Measurements from ENCODE around the gene DMRT1. TPM values are rescaled to one million over a fixed set of nuclear protein-coding genes. Genes with fewer than 3 reads are reported as not detected.
A peak's percentile ranks its signal among the peaks of the same experiment; 100 is the strongest.

The DMRT1 gene
- total and polyA plus RNA-seq, 2 donors from 2014 or later = not detected

GRCh38 chr9:982394-983230, 141.1 kb downstream of the DMRT1 start:
- Histone ChIP-seq H3K9me3 (ENCODE audit: control insufficient read depth in 2 of 3, insufficient read depth in 1 of 3, low read length in 3 of 3) (no peaks in the 10 kb centered on the region), H3K36me3 (ENCODE audit: control insufficient read depth in 2 of 3, insufficient read depth in 3 of 3, low read length in 3 of 3) (no peaks in the 10 kb centered on the region), H3K9ac (ENCODE audit: low read length in 3 of 3) (no peak overlapping the region), H3K27ac (ENCODE audit: low read depth in 2 of 2, low read length in 2 of 2) (no peak overlapping the region), H3K4me3 (ENCODE audit: low read length in 3 of 3) (no peak overlapping the region), H3K4me1 (ENCODE audit: control insufficient read depth in 2 of 3, insufficient read depth in 2 of 3, low read depth in 1 of 3, low read length in 3 of 3) (no peaks in the 10 kb centered on the region), H3K27me3 (ENCODE audit: control insufficient read depth, insufficient read depth, low read length) (peaks cover 50% of the 10 kb centered on the region)
- DNase-seq (peak in 1 of 5 donors; percentile 47), FAIRE-seq (no peak)
- TF ChIP-seq, protein P1, sequence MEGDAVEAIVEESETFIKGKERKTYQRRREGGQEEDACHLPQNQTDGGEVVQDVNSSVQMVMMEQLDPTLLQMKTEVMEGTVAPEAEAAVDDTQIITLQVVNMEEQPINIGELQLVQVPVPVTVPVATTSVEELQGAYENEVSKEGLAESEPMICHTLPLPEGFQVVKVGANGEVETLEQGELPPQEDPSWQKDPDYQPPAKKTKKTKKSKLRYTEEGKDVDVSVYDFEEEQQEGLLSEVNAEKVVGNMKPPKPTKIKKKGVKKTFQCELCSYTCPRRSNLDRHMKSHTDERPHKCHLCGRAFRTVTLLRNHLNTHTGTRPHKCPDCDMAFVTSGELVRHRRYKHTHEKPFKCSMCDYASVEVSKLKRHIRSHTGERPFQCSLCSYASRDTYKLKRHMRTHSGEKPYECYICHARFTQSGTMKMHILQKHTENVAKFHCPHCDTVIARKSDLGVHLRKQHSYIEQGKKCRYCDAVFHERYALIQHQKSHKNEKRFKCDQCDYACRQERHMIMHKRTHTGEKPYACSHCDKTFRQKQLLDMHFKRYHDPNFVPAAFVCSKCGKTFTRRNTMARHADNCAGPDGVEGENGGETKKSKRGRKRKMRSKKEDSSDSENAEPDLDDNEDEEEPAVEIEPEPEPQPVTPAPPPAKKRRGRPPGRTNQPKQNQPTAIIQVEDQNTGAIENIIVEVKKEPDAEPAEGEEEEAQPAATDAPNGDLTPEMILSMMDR (IDR thresholded peaks at IDR 0.05; ENCODE audit: borderline replicate concordance, extremely low read depth, insufficient read depth) = no peak
- intact Hi-C loops (cut with DNase I) = no loop called here

GRCh38 chr9:994005-994404, 152.5 kb downstream of the DMRT1 start:
- Histone ChIP-seq H3K9me3 (ENCODE audit: control insufficient read depth in 2 of 3, insufficient read depth in 1 of 3, low read length in 3 of 3) (no peaks in the 10 kb centered on the region), H3K4me1 (ENCODE audit: control insufficient read depth in 2 of 3, insufficient read depth in 2 of 3, low read depth in 1 of 3, low read length in 3 of 3) (no peaks in the 10 kb centered on the region), H3K27ac (ENCODE audit: low read depth in 2 of 2, low read length in 2 of 2) (no peak overlapping the region), H3K4me3 (ENCODE audit: low read length in 3 of 3) (no peak overlapping the region), H3K36me3 (ENCODE audit: control insufficient read depth in 2 of 3, insufficient read depth in 3 of 3, low read length in 3 of 3) (no peaks in the 10 kb centered on the region), H3K9ac (ENCODE audit: low read length in 3 of 3) (no peak overlapping the region), H3K27me3 (ENCODE audit: control insufficient read depth, insufficient read depth, low read length) (no peaks in the 10 kb centered on the region)
- DNase-seq (no peak), FAIRE-seq (no peak)
- TF ChIP-seq, protein P1 (IDR thresholded peaks at IDR 0.05; ENCODE audit: borderline replicate concordance, extremely low read depth, insufficient read depth) = no peak
- intact Hi-C loops (cut with DNase I) = no loop called here

DNA sequence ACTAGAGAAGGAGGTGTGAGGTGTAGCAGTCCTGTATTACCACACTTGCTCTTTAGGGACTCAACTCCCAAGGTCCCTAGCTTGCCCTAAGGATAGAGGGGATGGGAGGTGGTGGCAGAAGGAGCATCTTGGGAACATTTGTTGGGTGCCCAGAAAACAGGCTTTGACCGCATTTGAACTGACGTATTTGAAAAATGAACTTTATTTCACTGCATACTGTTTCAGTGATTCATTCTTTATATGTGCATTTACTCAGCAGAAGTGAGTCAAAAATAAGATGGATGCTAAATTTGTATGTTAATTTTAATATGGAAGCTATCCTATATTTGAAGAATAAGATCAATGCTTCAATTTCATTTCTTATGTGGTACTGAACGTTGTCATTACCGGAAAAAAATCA, 153.7 kb downstream of the DMRT1 start:
- H3K4me1 ChIP-seq (ENCODE audit: control insufficient read depth in 2 of 3, insufficient read depth in 2 of 3, low read depth in 1 of 3, low read length in 3 of 3) = no peaks in the 10 kb centered on the region
- FAIRE-seq = no peak
- H3K36me3 ChIP-seq (ENCODE audit: control insufficient read depth in 2 of 3, insufficient read depth in 3 of 3, low read length in 3 of 3) = no peaks in the 10 kb centered on the region
- no peak overlapping the region for H3K27ac ChIP-seq (ENCODE audit: low read depth in 2 of 2, low read length in 2 of 2)
- DNase-seq = no peak
- H3K9ac ChIP-seq (ENCODE audit: low read length in 3 of 3) = no peak overlapping the region
- H3K27me3 ChIP-seq (ENCODE audit: control insufficient read depth, insufficient read depth, low read length) = no peaks in the 10 kb centered on the region
- no peak overlapping the region for H3K4me3 ChIP-seq (ENCODE audit: low read length in 3 of 3)
- intact Hi-C loops (cut with DNase I) = no loop called here
- TF ChIP-seq, protein P1 (IDR thresholded peaks at IDR 0.05; ENCODE audit: borderline replicate concordance, extremely low read depth, insufficient read depth) = no peak
- no peaks in the 10 kb centered on the region for H3K9me3 ChIP-seq (ENCODE audit: control insufficient read depth in 2 of 3, insufficient read depth in 1 of 3, low read length in 3 of 3)
